H1 (cell line): Measurements from ENCODE around the gene MYBPC1. TPM values are rescaled to one million over a fixed set of nuclear protein-coding genes. Genes with fewer than 3 reads are reported as not detected.

Experiments used
- CTCF ChIA-PET: fragments of 300-600 bp; sonication (Branson Sonifier 250); formaldehyde crosslinking; loops from one replicate; lab custom pipeline; 2021; ENCODE audit not compliant: partially characterized antibody; lab: Charles Lee
- POLR2A ChIA-PET: fragments of 300-600 bp; sonication (Branson Sonifier 250); formaldehyde crosslinking; loops from one replicate; lab custom pipeline; 2021; ENCODE audit warnings: inconsistent platforms; ENCODE audit not compliant: partially characterized antibody; lab: Charles Lee
- DNase-seq, 2 experiments: peaks; one replicate each; pipeline versions ENCODE4 v3.0.0 to v3.0.0-alpha.2; 2010 to 2022; ENCODE audit warnings: low spot score in 2 of 2, low read depth in 1 of 2, mixed read lengths in 1 of 2
- FAIRE-seq: peaks from 2 replicates; lab custom pipeline; 2011; peaks lifted over from hg19 to GRCh38; lab: Jason Lieb, UNC
- H2AFZ ChIP-seq: 2 replicates; pipeline ENCODE4 v1.8.1; 2012; ENCODE audit warnings: low read length, inconsistent platforms
- H2AK5ac ChIP-seq: 2 replicates; pipeline ENCODE4 v1.6.1; 2013; ENCODE audit warnings: low read depth, low read length
- H2BK120ac ChIP-seq: replicated peaks from 2 replicates; pipeline ENCODE3; 2013; ENCODE audit warnings: low read depth, low read length, inconsistent platforms
- H2BK12ac ChIP-seq: 2 replicates; pipeline ENCODE4 v1.6.1; 2013; ENCODE audit warnings: low read depth, low read length
- H2BK15ac ChIP-seq: 2 replicates; pipeline ENCODE4 v1.6.1; 2013; ENCODE audit warnings: low read length
- H2BK20ac ChIP-seq: 2 replicates; pipeline ENCODE4 v1.6.1; 2013; ENCODE audit warnings: low read length
- H2BK5ac ChIP-seq: 2 replicates; pipeline ENCODE4 v1.6.1; 2013; ENCODE audit warnings: low read depth, low read length
- H3K14ac ChIP-seq: 2 replicates; pipeline ENCODE4 v1.6.1; 2013; ENCODE audit warnings: inconsistent platforms; ENCODE audit not compliant: insufficient read length
- H3K18ac ChIP-seq: 2 replicates; pipeline ENCODE4 v1.6.1; 2013; ENCODE audit warnings: low read length; ENCODE audit errors: extremely low read depth
- H3K23ac ChIP-seq: 2 replicates; pipeline ENCODE4 v1.6.1; 2013; ENCODE audit warnings: inconsistent platforms; ENCODE audit not compliant: insufficient read length
- H3K23me2 ChIP-seq: 2 replicates; pipeline ENCODE4 v1.6.1; 2013; ENCODE audit warnings: low read depth, low read length
- H3K27ac ChIP-seq: 2 replicates; pipeline ENCODE4 v1.6.1; 2011; ENCODE audit warnings: low read depth, low read length, inconsistent platforms
- H3K27me3 ChIP-seq, 4 experiments: replicated peaks in 1 of 4; 1 replicate in 1 of 4; 2 replicates in 3 of 4; pipeline versions ENCODE4 v1.6.1 to v1.8.1; 2011 to 2013; ENCODE audit warnings: low read length in 3 of 4, mild to moderate bottlenecking in 3 of 4, inconsistent platforms in 2 of 4, mixed read lengths in 2 of 4, moderate library complexity in 1 of 4; ENCODE audit not compliant: control insufficient read depth in 3 of 4, insufficient read depth in 3 of 4; ENCODE audit errors: extremely low read depth in 1 of 4
- H3K36me3 ChIP-seq, 4 experiments: 2 replicates each; pipeline versions ENCODE4 v1.6.1 to v1.8.1; 2011 to 2013; ENCODE audit warnings: mild to moderate bottlenecking in 4 of 4, low read length in 3 of 4, moderate library complexity in 2 of 4, control low read depth in 1 of 4, inconsistent platforms in 1 of 4; ENCODE audit not compliant: insufficient read depth in 4 of 4, control insufficient read depth in 2 of 4
- H3K4ac ChIP-seq: replicated peaks from 2 replicates; pipeline ENCODE3; 2013; ENCODE audit warnings: low read length, low read depth, mixed read lengths, inconsistent platforms; ENCODE audit not compliant: insufficient read length
- H3K4me1 ChIP-seq, 4 experiments: replicated peaks in 1 of 4; 1 replicate in 1 of 4; 2 replicates in 3 of 4; pipeline versions ENCODE4 v1.6.1 to v1.8.1; 2011 to 2013; ENCODE audit warnings: low read length in 3 of 4, inconsistent platforms in 2 of 4, mixed read lengths in 1 of 4; ENCODE audit not compliant: insufficient read depth in 4 of 4, control insufficient read depth in 3 of 4
- H3K4me2 ChIP-seq, 2 experiments: 2 replicates each; pipeline versions ENCODE4 v1.6.1 to v1.8.1; 2011 to 2013; ENCODE audit warnings: low read depth in 2 of 2, low read length in 2 of 2, control low read depth in 1 of 2, inconsistent platforms in 1 of 2, mild to moderate bottlenecking in 1 of 2; ENCODE audit not compliant: insufficient read depth in 1 of 2
- H3K4me3 ChIP-seq, 4 experiments: fragments of 200-600, 300-600 bp in 1 of 4; sonication (generic), shearing (Covaris generic), sonication (Bioruptor Twin) in 1 of 4; 2 replicates each; pipeline versions ENCODE4 v1.5.1 to v1.8.1; 2011 to 2016; ENCODE audit warnings: low read length in 4 of 4, low read depth in 3 of 4, control low read depth in 2 of 4, inconsistent platforms in 2 of 4, mild to moderate bottlenecking in 2 of 4, mixed read lengths in 1 of 4, moderate library complexity in 1 of 4; ENCODE audit not compliant: insufficient read depth in 2 of 4; ENCODE audit errors: extremely low read depth in 1 of 4
- H3K56ac ChIP-seq: replicated peaks from 2 replicates; pipeline ENCODE3; 2013; ENCODE audit warnings: low read depth, mild to moderate bottlenecking, mixed read lengths, low read length, inconsistent platforms; ENCODE audit not compliant: insufficient read length
- H3K79me1 ChIP-seq: 2 replicates; pipeline ENCODE4 v1.6.1; 2013; ENCODE audit warnings: low read depth, low read length, control low read depth
- H3K79me2 ChIP-seq, 2 experiments: 2 replicates each; pipeline versions ENCODE4 v1.6.1 to v1.8.1; 2012 to 2013; ENCODE audit warnings: low read length in 2 of 2, mild to moderate bottlenecking in 2 of 2, inconsistent platforms in 1 of 2; ENCODE audit not compliant: insufficient read depth in 2 of 2, control insufficient read depth in 1 of 2
- H3K9ac ChIP-seq, 4 experiments: replicated peaks in 1 of 4; 1 replicate in 1 of 4; 2 replicates in 3 of 4; pipeline versions ENCODE4 v1.6.1 to v1.8.1; 2011 to 2013; ENCODE audit warnings: low read depth in 3 of 4, low read length in 3 of 4, control low read depth in 2 of 4, mild to moderate bottlenecking in 2 of 4, moderate library complexity in 2 of 4, inconsistent platforms in 1 of 4; ENCODE audit errors: extremely low read depth in 1 of 4
- H3K9me3 ChIP-seq, 2 experiments: 2 replicates each; pipeline versions ENCODE4 v1.6.1 to v1.8.1; 2012 to 2013; ENCODE audit warnings: mild to moderate bottlenecking in 2 of 2, moderate library complexity in 2 of 2, control low read depth in 1 of 2, inconsistent platforms in 1 of 2, low read depth in 1 of 2, low read length in 1 of 2, mixed read lengths in 1 of 2; ENCODE audit not compliant: insufficient read depth in 2 of 2
- H4K20me1 ChIP-seq, 2 experiments: replicated peaks in 1 of 2; 2 replicates each; pipeline versions ENCODE3 to v1.8.1; 2011 to 2013; ENCODE audit warnings: inconsistent platforms in 2 of 2, low read length in 2 of 2, mild to moderate bottlenecking in 1 of 2; ENCODE audit not compliant: insufficient read depth in 2 of 2, control insufficient read depth in 1 of 2
- H4K5ac ChIP-seq: 2 replicates; pipeline ENCODE4 v1.6.1; 2013; ENCODE audit warnings: low read length, low read depth, mixed read lengths, inconsistent platforms; ENCODE audit not compliant: insufficient read length
- H4K8ac ChIP-seq: 2 replicates; pipeline ENCODE4 v1.8.0; 2013; ENCODE audit warnings: mild to moderate bottlenecking, moderate library complexity, low read length, inconsistent platforms; ENCODE audit not compliant: insufficient read depth; ENCODE audit errors: extremely low read depth
- H4K91ac ChIP-seq: replicated peaks from 2 replicates; pipeline ENCODE3; 2013; ENCODE audit warnings: low read length, mixed read lengths, inconsistent platforms; ENCODE audit not compliant: insufficient read length
- CEBPB ChIP-seq: IDR thresholded peaks from 2 replicates; pipeline ENCODE4 v1.6.1; 2012; ENCODE audit warnings: low read depth, low read length
- KDM4A ChIP-seq: IDR thresholded peaks from one replicate; pipeline ENCODE4 v1.7.1; 2012; ENCODE audit warnings: low read depth, mild to moderate bottlenecking, moderate library complexity, low read length, inconsistent platforms; ENCODE audit not compliant: severe bottlenecking
- NANOG ChIP-seq: IDR thresholded peaks from 2 replicates; pipeline ENCODE4 v1.6.1; 2011; ENCODE audit warnings: low read length, low read depth, mild to moderate bottlenecking, inconsistent platforms; ENCODE audit not compliant: insufficient read depth, poor library complexity, severe bottlenecking
- TAF1 ChIP-seq: IDR thresholded peaks from 2 replicates; pipeline ENCODE4 v1.6.1; 2011; ENCODE audit warnings: mild to moderate bottlenecking, low read depth, low read length
- WGBS, 2 experiments: shearing (Covaris generic) in 1 of 2; methylation state at CpG; one replicate each; pipeline versions ENCODE4 v1.1.6 to v1.1.7; 2013 to 2015; ENCODE audit warnings: low lambda C conversion rate in 2 of 2, mixed read lengths in 2 of 2, inconsistent platforms in 1 of 2, low coverage in 1 of 2, missing lambda C conversion rate in 1 of 2; ENCODE audit not compliant: insufficient replicate concordance in 2 of 2, insufficient coverage in 1 of 2, insufficient read length in 1 of 2; ENCODE audit errors: extremely low coverage in 1 of 2, missing lambda C conversion rate in 1 of 2; 5-methylcytosine and 5-hydroxymethylcytosine counted together
- polyA plus RNA-seq, 7 experiments: library from polyadenylated mRNA; depleted of rRNA in 3 of 7; stranded (reverse) in 5 of 7; unstranded in 2 of 7; fragments of >200 nt in 5 of 7; fragments of 200-250 nt in 2 of 7; gene quantifications; 1 replicate in 5 of 7; 2 replicates in 1 of 7; 4 replicates in 1 of 7; pipeline versions ENCODE4 v1.2.1 to v1.2.3, GENCODE V29; 2011 to 2013; ENCODE audit warnings: missing spikeins in 2 of 7, mixed read lengths in 2 of 7
- total RNA-seq: library from RNA; stranded (reverse); fragmentation: NEBNext Ultra II Directional; extraction: Animal tissue kit (Norgen Biotek cat#: 25700); gene quantifications from 2 replicates; pipeline ENCODE4 v1.2.1, GENCODE V29; 2021
- TF ChIP-seq, protein P1 (sequence below): IDR thresholded peaks from 2 replicates; pipeline ENCODE4 v1.6.1; 2012; ENCODE audit warnings: inconsistent platforms

MYBPC1 gene
- total and polyA plus RNA-seq, 2 of the 8 experiments (the other 6 are each of a cell fraction or from before 2014, with no cell fraction given): not detected

GRCh38 chr12:101697930-101698799 is 103.4 kb downstream of the MYBPC1 start:
- Histone ChIP-seq H4K8ac (peak overlapping the region; percentile 97; the same call in 1 of the 2 replicates), H3K36me3 (no peaks in the 10 kb centered on the region), H3K18ac (no peak overlapping the region), H3K4me2 (peak overlapping the region; percentile 86 to 89), H3K9ac (peak overlapping the region; percentile 55 to 88 (median 82); a peak in 6 of 7 replicates), H2BK20ac (no peak overlapping the region), H2BK12ac (no peak overlapping the region), H4K91ac (no peak overlapping the region), H3K23ac (no peak overlapping the region), H3K23me2 (peaks cover 11% of the 10 kb centered on the region; the same call in 1 of the 2 replicates), H2AFZ (0 out of 2 replicates have a peak overlapping the region, but pooled peaks have one; percentile 79), H3K56ac (no peak overlapping the region), H2BK5ac (no peak overlapping the region), H4K20me1 (no peaks in the 10 kb centered on the region), H3K79me1 (no peaks in the 10 kb centered on the region), H3K4me1 (peaks cover 2 to 4% (median 3%) of the 10 kb centered on the region in 4 experiments; a peak in 4 of 7 replicates), H3K4me3 (peak overlapping the region; percentile 62 to 87 (median 66)), H3K4ac (peak overlapping the region; percentile 61), H4K5ac (no peak overlapping the region), H2BK120ac (no peak overlapping the region), H3K27ac (no peak overlapping the region), H3K9me3 (no peaks in the 10 kb centered on the region), H3K27me3 (peaks cover 2 to 18% (median 12%) of the 10 kb centered on the region in 4 experiments), H2AK5ac (no peak overlapping the region), H3K79me2 (0 out of 4 replicates have a peak, but pooled peaks cover 0 to 10% of the 10 kb centered on the region in 2 experiments), H3K14ac (no peak overlapping the region), H2BK15ac (no peak overlapping the region)
- DNase-seq (no peak), FAIRE-seq (no peak)
- CTCF ChIA-PET: interaction anchor here (0.6 to 1.4 kb wide), 3 partner anchors 10 to 56 kb away, joined by 3 to 4 read pairs (median 3); no protein-coding TSS in a partner anchor
- TF ChIP-seq NANOG (no peak), KDM4A (peak; percentile 85), CEBPB (no peak), TAF1 (0 out of 2 replicates have a peak, but pooled peaks have one; percentile 10)
- TF ChIP-seq, protein P1, sequence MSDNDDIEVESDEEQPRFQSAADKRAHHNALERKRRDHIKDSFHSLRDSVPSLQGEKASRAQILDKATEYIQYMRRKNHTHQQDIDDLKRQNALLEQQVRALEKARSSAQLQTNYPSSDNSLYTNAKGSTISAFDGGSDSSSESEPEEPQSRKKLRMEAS: peak; percentile 18; the same call in 1 of the 2 replicates
- POLR2A ChIA-PET: interaction anchor here (0.8 kb wide), 1 partner anchor 161 kb away, joined by 3 read pairs; no protein-coding TSS in a partner anchor
- WGBS, 2 experiments: 5% methylated on average over 48 of the region's 67 CpGs; no CpG with 5 or more reads in 1 of the 2 experiments
